ENCODE measurements around the gene SLC10A7. TPM values are rescaled to one million over a fixed set of nuclear protein-coding genes. Genes with fewer than 3 reads are reported as not detected.

The SLC10A7 gene
- total and polyA plus RNA-seq, 10 of the 15 experiments (the other 5 are each of a cell fraction or from before 2014, with no cell fraction given), result 4.6 to 23.7 (median 15.6) TPM

DNA sequence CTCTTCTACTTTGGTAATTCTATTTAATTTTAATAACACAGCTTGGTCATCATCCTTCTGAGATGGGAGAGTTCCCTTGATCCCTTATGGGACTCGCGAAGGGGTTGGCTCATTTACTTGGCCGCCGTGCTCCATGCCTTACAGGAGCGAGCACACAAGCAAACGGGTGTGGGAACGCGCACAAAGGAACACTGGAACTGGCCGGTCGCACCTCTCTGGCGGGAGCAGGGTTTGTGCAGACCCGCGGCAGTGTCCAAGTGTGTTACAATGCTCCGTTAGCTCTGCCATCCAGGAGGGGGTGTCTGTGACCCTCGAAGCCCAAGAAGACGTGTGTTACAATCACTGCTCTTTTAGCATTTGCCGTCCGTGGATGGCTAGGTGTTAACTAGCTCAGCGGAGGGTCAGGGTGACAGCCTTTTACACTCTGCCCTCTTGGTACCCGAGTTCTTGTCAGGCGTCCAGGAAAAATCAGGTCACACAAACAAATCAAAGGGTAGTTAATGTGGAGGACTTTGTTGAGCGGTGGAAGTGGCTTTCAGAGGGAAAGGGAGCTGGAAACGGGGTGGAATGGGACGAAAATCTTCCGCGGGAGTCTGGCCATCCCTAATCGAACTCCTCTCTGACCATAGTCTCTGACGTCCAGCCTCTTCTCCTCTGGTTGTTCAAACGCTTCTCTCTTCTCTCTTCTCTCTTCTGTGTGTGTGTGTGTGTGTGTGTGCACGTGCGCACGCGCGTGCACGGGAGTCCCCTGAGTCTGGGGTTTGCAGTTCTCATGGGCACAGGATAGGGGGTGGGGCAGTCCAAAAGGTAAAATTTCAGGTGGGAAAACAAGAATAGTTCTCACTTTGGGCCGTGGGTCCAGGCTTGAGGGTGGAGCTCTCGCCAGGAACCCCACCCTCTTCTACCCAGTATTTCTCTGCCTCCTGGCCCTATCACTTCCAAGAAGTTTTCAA lies 76.3 kb downstream of the SLC10A7 start:
- Histone ChIP-seq H3K4me3 (no peak overlapping the region), H3K79me2 (ENCODE audit: control insufficient read depth, insufficient read depth, low read length) (no peaks in the 10 kb centered on the region), H3K36me3 (ENCODE audit: control insufficient read depth in 2 of 2, insufficient read depth in 2 of 2, low read length in 1 of 2) (no peaks in the 10 kb centered on the region; a peak in 2 of 4 replicates), H3K4me2 (ENCODE audit: control insufficient read depth, insufficient read depth) (no peak overlapping the region), H2AFZ (ENCODE audit: control insufficient read depth, low read depth, low read length) (no peak overlapping the region), H3K9ac (ENCODE audit: control insufficient read depth, insufficient read depth, low read length) (no peak overlapping the region), H4K20me1 (ENCODE audit: control insufficient read depth, insufficient read depth) (no peaks in the 10 kb centered on the region), H3K4me1 (ENCODE audit: control insufficient read depth, insufficient read depth, low read length) (peaks cover 7% of the 10 kb centered on the region; the same call in 1 of the 2 replicates), H3K27ac (ENCODE audit: control insufficient read depth, insufficient read depth) (no peak overlapping the region), H3K27me3 (replicated peaks in 1 of 2; ENCODE audit: control insufficient read depth in 2 of 2, insufficient read depth in 2 of 2, low read length in 1 of 2) (no peaks in the 10 kb centered on the region), H3K9me3 (replicated peaks; ENCODE audit: control insufficient read depth, insufficient read depth, low read length) (no peaks in the 10 kb centered on the region)
- intact Hi-C loops (cut with micrococcal nuclease; ENCODE audit: unreplicated experiment) (no loop called here), in situ Hi-C loops (cut with MboI) (no loop called here)
- CTCF ChIA-PET, result interaction anchor here (0.7 to 2.2 kb wide), 2 partner anchors 17 to 103 kb away, joined by 3 to 5 read pairs; no protein-coding TSS in a partner anchor
- RAD21 ChIA-PET (ENCODE audit: unreplicated experiment), result no interaction called here
- SMC1A ChIA-PET (ENCODE audit: uncharacterized antibody, unreplicated experiment), result interaction anchor here (1.3 kb wide), 3 partner anchors 10 to 14 kb away, joined by 3 to 4 read pairs (median 4); no protein-coding TSS in a partner anchor
- TF ChIP-seq ZBED1 (IDR thresholded peaks at IDR 0.05; ENCODE audit: borderline replicate concordance), result no peak
- TF ChIP-seq EP300 (IDR thresholded peaks at IDR 0.05; ENCODE audit: borderline replicate concordance in 1 of 2, control insufficient read depth in 1 of 2, low read depth in 2 of 2, low read length in 2 of 2), result no peak
- TF ChIP-seq, protein P1, sequence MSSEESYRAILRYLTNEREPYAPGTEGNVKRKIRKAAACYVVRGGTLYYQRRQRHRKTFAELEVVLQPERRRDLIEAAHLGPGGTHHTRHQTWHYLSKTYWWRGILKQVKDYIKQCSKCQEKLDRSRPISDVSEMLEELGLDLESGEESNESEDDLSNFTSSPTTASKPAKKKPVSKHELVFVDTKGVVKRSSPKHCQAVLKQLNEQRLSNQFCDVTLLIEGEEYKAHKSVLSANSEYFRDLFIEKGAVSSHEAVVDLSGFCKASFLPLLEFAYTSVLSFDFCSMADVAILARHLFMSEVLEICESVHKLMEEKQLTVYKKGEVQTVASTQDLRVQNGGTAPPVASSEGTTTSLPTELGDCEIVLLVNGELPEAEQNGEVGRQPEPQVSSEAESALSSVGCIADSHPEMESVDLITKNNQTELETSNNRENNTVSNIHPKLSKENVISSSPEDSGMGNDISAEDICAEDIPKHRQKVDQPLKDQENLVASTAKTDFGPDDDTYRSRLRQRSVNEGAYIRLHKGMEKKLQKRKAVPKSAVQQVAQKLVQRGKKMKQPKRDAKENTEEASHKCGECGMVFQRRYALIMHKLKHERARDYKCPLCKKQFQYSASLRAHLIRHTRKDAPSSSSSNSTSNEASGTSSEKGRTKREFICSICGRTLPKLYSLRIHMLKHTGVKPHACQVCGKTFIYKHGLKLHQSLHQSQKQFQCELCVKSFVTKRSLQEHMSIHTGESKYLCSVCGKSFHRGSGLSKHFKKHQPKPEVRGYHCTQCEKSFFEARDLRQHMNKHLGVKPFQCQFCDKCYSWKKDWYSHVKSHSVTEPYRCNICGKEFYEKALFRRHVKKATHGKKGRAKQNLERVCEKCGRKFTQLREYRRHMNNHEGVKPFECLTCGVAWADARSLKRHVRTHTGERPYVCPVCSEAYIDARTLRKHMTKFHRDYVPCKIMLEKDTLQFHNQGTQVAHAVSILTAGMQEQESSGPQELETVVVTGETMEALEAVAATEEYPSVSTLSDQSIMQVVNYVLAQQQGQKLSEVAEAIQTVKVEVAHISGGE (CRISPR knock-in tag; IDR thresholded peaks at IDR 0.05), result no peak
- TF ChIP-seq KDM1A (IDR thresholded peaks at IDR 0.05; ENCODE audit: borderline replicate concordance), result no peak
- no peak for TF ChIP-seq NFXL1 (IDR thresholded peaks at IDR 0.05; ENCODE audit: borderline replicate concordance)
- POLR2A ChIA-PET, result no interaction called here
- WGBS (ENCODE audit: insufficient coverage, insufficient replicate concordance, low lambda C conversion rate, missing lambda C conversion rate), result 96% methylated on average over 37 of the region's 37 CpGs
- FAIRE-seq (no peak), DNase-seq (ENCODE audit: low read depth, low spot score) (no peak), ATAC-seq (no peak)
- BruUV-seq (replicated peaks), result no TSS peak
